Neural progenitor cell (in vitro differentiated cells): ENCODE data around the gene TMCC3. TPM values are rescaled to one million over a fixed set of nuclear protein-coding genes. Genes with fewer than 3 reads are reported as not detected.
A peak's percentile ranks its signal among the peaks of the same experiment; 100 is the strongest.

Source experiments
- DNase-seq: peaks from one replicate; pipeline ENCODE4 v3.0.0-alpha.2; 2016; ENCODE audit warnings: low spot score
- H2AFZ ChIP-seq: fragments of 200-600 bp; sonication (generic); replicated peaks from 2 replicates; pipeline ENCODE4 v1.6.1; 2016; ENCODE audit warnings: antibody characterized with exemption
- H3F3A ChIP-seq: fragments of 200-600 bp; sonication (generic); 2 replicates; pipeline ENCODE4 v1.6.1; 2016; ENCODE audit warnings: antibody characterized with exemption, low read depth
- H3K27ac ChIP-seq: fragments of 200-600 bp; sonication (generic); 2 replicates; pipeline ENCODE4 v1.5.1; 2016; ENCODE audit warnings: mild to moderate bottlenecking
- H3K27me3 ChIP-seq: fragments of 200-600 bp; sonication (generic); 2 replicates; pipeline ENCODE4 v1.6.1; 2016; ENCODE audit warnings: mild to moderate bottlenecking, moderate library complexity
- H3K36me3 ChIP-seq: fragments of 200-600 bp; sonication (generic); 2 replicates; pipeline ENCODE4 v1.5.1; 2016
- H3K4me1 ChIP-seq: fragments of 200-600 bp; sonication (generic); 2 replicates; pipeline ENCODE4 v1.6.1; 2016; ENCODE audit warnings: mixed run types
- H3K4me2 ChIP-seq: fragments of 200-600 bp; sonication (generic); 2 replicates; pipeline ENCODE4 v1.6.1; 2016
- H3K4me3 ChIP-seq: fragments of 200-600 bp; sonication (generic); 2 replicates; pipeline ENCODE4 v1.5.1; 2016
- H3K79me2 ChIP-seq: fragments of 200-600 bp; sonication (generic); 2 replicates; pipeline ENCODE4 v1.6.1; 2016; ENCODE audit warnings: low read depth
- H3K9ac ChIP-seq: fragments of 200-600 bp; sonication (generic); 2 replicates; pipeline ENCODE4 v1.6.1; 2016
- H3K9me3 ChIP-seq: fragments of 200-600 bp; sonication (generic); 2 replicates; pipeline ENCODE4 v1.5.1; 2016; ENCODE audit warnings: low read depth
- H4K20me1 ChIP-seq: fragments of 200-600 bp; sonication (generic); 2 replicates; pipeline ENCODE4 v1.6.1; 2016; ENCODE audit warnings: low read depth
- H3K27ac Mint-ChIP-seq: 3 replicates; pipeline ENCODE4 v1.8.0; 2021; ENCODE audit warnings: mixed read lengths
- H3K27me3 Mint-ChIP-seq: 2 replicates; pipeline ENCODE4 v1.8.0; 2022; ENCODE audit warnings: low read depth, mild to moderate bottlenecking, inconsistent platforms, moderate library complexity, mixed read lengths; ENCODE audit not compliant: insufficient read depth
- H3K36me3 Mint-ChIP-seq: 3 replicates; pipeline ENCODE4 v1.8.0; 2021; ENCODE audit warnings: mixed read lengths
- H3K4me1 Mint-ChIP-seq: 3 replicates; pipeline ENCODE4 v1.8.0; 2021; ENCODE audit warnings: mixed read lengths
- H3K4me3 Mint-ChIP-seq: 3 replicates; pipeline ENCODE4 v1.8.0; 2021; ENCODE audit warnings: mild to moderate bottlenecking, moderate library complexity, mixed read lengths
- H3K9me3 Mint-ChIP-seq: 3 replicates; pipeline ENCODE4 v1.8.0; 2020; ENCODE audit warnings: mixed read lengths
- CTCF ChIP-seq: fragments of 200-600 bp; sonication (generic); IDR thresholded peaks from 2 replicates; pipeline ENCODE4 v1.5.1; 2017; ENCODE audit warnings: antibody characterized with exemption, mild to moderate bottlenecking
- EZH2 ChIP-seq: fragments of 200-600 bp; sonication (generic); IDR thresholded peaks from 2 replicates; pipeline ENCODE4 v1.6.1; 2017; ENCODE audit warnings: antibody characterized with exemption, mild to moderate bottlenecking, moderate library complexity
- EZH2phosphoT487 ChIP-seq: fragments of 200-600 bp; sonication (generic); IDR thresholded peaks from 2 replicates; pipeline ENCODE4 v1.6.1; 2017; ENCODE audit warnings: antibody characterized with exemption
- total RNA-seq: library from RNA; depleted of rRNA; stranded (reverse); fragments of >200 nt; gene quantifications from 2 replicates; pipeline ENCODE4 v1.2.3, GENCODE V29; 2015; ENCODE audit warnings: low replicate concordance

The TMCC3 gene
- total RNA-seq, 1 donor from 2014 or later: 9.5 TPM

- no peaks in the 10 kb centered on the region for H3K9me3 ChIP-seq
- no peak overlapping the region for H3K9ac ChIP-seq
- H3K9me3 Mint-ChIP-seq: no peaks in the 10 kb centered on the region
Measured at GRCh38 chr12:94649349-94650142, 811 bp downstream of the TMCC3 start.

GRCh38 chr12:94648578-94648977 lies 1.8 kb downstream of the TMCC3 start:
- Histone ChIP-seq H3K9ac (no peak overlapping the region), H3K4me1 (no peaks in the 10 kb centered on the region), H4K20me1 (peaks cover 3% of the 10 kb centered on the region), H3K4me3 (peak overlapping the region; percentile 69), H3K9me3 (no peaks in the 10 kb centered on the region), H3K27ac (no peak overlapping the region), H3K4me2 (peak overlapping the region; percentile 74), H2AFZ (no peak overlapping the region), H3F3A (peaks cover 19% of the 10 kb centered on the region), H3K36me3 (no peaks in the 10 kb centered on the region), H3K27me3 (peaks cover 45% of the 10 kb centered on the region), H3K79me2 (peaks cover 4% of the 10 kb centered on the region)
- Mint-ChIP-seq H3K4me1 (peaks cover 12% of the 10 kb centered on the region), H3K4me3 (peak overlapping the region; percentile 91), H3K9me3 (no peaks in the 10 kb centered on the region), H3K36me3 (no peaks in the 10 kb centered on the region), H3K27ac (no peak overlapping the region), H3K27me3 (peaks cover 18% of the 10 kb centered on the region)
- no peak for TF ChIP-seq EZH2
- no peak for TF ChIP-seq EZH2phosphoT487
- TF ChIP-seq CTCF: no peak
- DNase-seq: no peak

More at GRCh38 chr12:94649349-94650142, 811 bp downstream of the TMCC3 start:
- peak overlapping the region; percentile 89 for H2AFZ ChIP-seq
- Mint-ChIP-seq H3K4me3 (peak overlapping the region; percentile 91), H3K27ac (peak overlapping the region; percentile 15), H3K27me3 (peaks cover 18% of the 10 kb centered on the region), H3K36me3 (no peaks in the 10 kb centered on the region), H3K4me1 (peaks cover 12% of the 10 kb centered on the region)
- H3K79me2 ChIP-seq: peaks cover 4% of the 10 kb centered on the region
- no peaks in the 10 kb centered on the region for H3K4me1 ChIP-seq
- H3K27ac ChIP-seq: no peak overlapping the region
- TF ChIP-seq EZH2: peak; percentile 57
- TF ChIP-seq CTCF: peak; percentile 41
- peak; percentile 45 for TF ChIP-seq EZH2phosphoT487
- H4K20me1 ChIP-seq: peaks cover 3% of the 10 kb centered on the region
- peak overlapping the region; percentile 74 for H3K4me2 ChIP-seq
- peaks cover 19% of the 10 kb centered on the region for H3F3A ChIP-seq
- no peaks in the 10 kb centered on the region for H3K36me3 ChIP-seq
- peaks cover 45% of the 10 kb centered on the region for H3K27me3 ChIP-seq
- H3K4me3 ChIP-seq: peak overlapping the region; percentile 69
- peak; percentile 68 for DNase-seq

GRCh38 chr12:94644141-94644979 lies 6.0 kb downstream of the TMCC3 start:
- Histone ChIP-seq H3K36me3 (no peaks in the 10 kb centered on the region), H3K27me3 (peaks cover 21% of the 10 kb centered on the region), H3K27ac (no peak overlapping the region), H3K4me3 (no peak overlapping the region), H4K20me1 (peaks cover 3% of the 10 kb centered on the region), H3K9me3 (no peaks in the 10 kb centered on the region), H2AFZ (no peak overlapping the region), H3K4me2 (no peak overlapping the region), H3K4me1 (no peaks in the 10 kb centered on the region), H3K79me2 (peaks cover 4% of the 10 kb centered on the region), H3F3A (peaks cover 9% of the 10 kb centered on the region), H3K9ac (no peak overlapping the region)
- Mint-ChIP-seq H3K36me3 (no peaks in the 10 kb centered on the region), H3K4me1 (peaks cover 9% of the 10 kb centered on the region), H3K9me3 (no peaks in the 10 kb centered on the region), H3K27me3 (peaks cover 10% of the 10 kb centered on the region), H3K4me3 (no peak overlapping the region), H3K27ac (no peak overlapping the region)
- DNase-seq: no peak
- TF ChIP-seq CTCF: no peak
- TF ChIP-seq EZH2: no peak
- TF ChIP-seq EZH2phosphoT487: no peak
